Erythroblast (primary cell): ENCODE results near the gene SH3RF2.

Source experiments
- GATA1 ChIP-seq: IDR thresholded peaks from 2 replicates; pipeline ENCODE4 v1.6.1; 2011; ENCODE audit warnings: low read depth, mild to moderate bottlenecking, control low read depth, low read length, moderate library complexity
- POLR2A ChIP-seq: IDR thresholded peaks from 2 replicates; pipeline ENCODE4 v1.6.1; 2011; ENCODE audit warnings: mild to moderate bottlenecking, low read length

DNA sequence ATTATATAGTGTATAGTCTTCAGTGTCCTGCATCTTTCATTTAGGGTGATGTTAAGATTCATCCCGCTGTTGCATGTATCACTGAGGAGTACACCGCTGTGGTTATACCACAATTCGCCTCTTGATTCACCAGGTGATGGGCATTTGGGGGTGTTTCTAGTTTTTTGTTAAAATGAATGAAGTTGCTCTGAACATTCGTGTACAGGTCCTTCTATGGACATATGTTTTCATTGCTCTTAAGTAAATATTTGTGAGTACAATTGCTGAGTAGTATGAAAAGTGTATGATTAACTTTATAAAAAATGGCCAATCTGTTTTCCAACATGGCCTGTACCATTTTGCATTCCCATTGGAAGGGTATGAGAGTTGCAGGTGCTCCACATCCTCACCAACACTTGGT lies 107.3 kb downstream of the SH3RF2 start:
- TF ChIP-seq POLR2A, result no peak
- TF ChIP-seq GATA1, result no peak
